Body of pancreas (tissue), 4 donors: Measurements from ENCODE around the gene NBPF26.
"Not testable (repeated sequence)": the region's sequence is repeated elsewhere in the genome, so short reads cannot be mapped to it uniquely, and the experiment has no call there.

Experiments
- CTCF ChIP-seq, 7 experiments: fragments of 450-650 bp in 4 of 7; fragments of 200-600 bp in 3 of 7; sonication (generic) in 3 of 7; IDR thresholded peaks; one replicate each; pipeline ENCODE4 v1.5.1; 2016 to 2019; ENCODE audit warnings: antibody characterized with exemption in 7 of 7
- POLR2A ChIP-seq, 3 donors: fragments of 450-650 bp; IDR thresholded peaks; one replicate each; pipeline ENCODE4 v1.6.1; 2016; ENCODE audit warnings: antibody characterized with exemption in 3 of 3, mild to moderate bottlenecking in 2 of 3

GRCh38 chr1:120878206-120878605, 154.5 kb downstream of the NBPF26 start:
- TF ChIP-seq CTCF, POLR2A (IDR thresholded peaks at IDR 0.05): not testable (repeated sequence)
